Progenitor cell of endocrine pancreas (in vitro differentiated cells): ENCODE results near the gene ACSF3. TPM values are rescaled to one million over a fixed set of nuclear protein-coding genes. Genes with fewer than 3 reads are reported as not detected.

Experiments
- DNase-seq: peaks from one replicate; pipeline ENCODE4 v3.0.0; 2021; ENCODE audit warnings: low spot score; ENCODE audit not compliant: unreplicated experiment
- H3K27ac Mint-ChIP-seq: 2 replicates; pipeline ENCODE4 v1.8.0; 2021; ENCODE audit warnings: mild to moderate bottlenecking, moderate library complexity, mixed read lengths
- H3K27me3 Mint-ChIP-seq: 2 replicates; pipeline ENCODE4 v1.8.0; 2021; ENCODE audit warnings: mixed read lengths
- H3K36me3 Mint-ChIP-seq: 2 replicates; pipeline ENCODE4 v1.8.0; 2022; ENCODE audit warnings: mixed read lengths; ENCODE audit not compliant: insufficient read depth
- H3K4me1 Mint-ChIP-seq: 2 replicates; pipeline ENCODE4 v1.8.0; 2021; ENCODE audit warnings: low read depth, mixed read lengths
- H3K4me3 Mint-ChIP-seq: 2 replicates; pipeline ENCODE4 v1.8.0; 2021; ENCODE audit warnings: low read depth, mild to moderate bottlenecking, moderate library complexity, mixed read lengths
- H3K9me3 Mint-ChIP-seq: 2 replicates; pipeline ENCODE4 v1.8.0; 2021; ENCODE audit warnings: low read depth, mixed read lengths
- total RNA-seq: library from RNA; stranded (reverse); gene quantifications from 2 replicates; pipeline ENCODE4 v1.2.1, GENCODE V29; 2021
- TF ChIP-seq, protein P1 (sequence below): fragments of 200-600 bp; sonication (generic); IDR thresholded peaks from one replicate; pipeline ENCODE4 v1.5.0; 2021; ENCODE audit warnings: antibody characterized with exemption, mild to moderate bottlenecking; ENCODE audit not compliant: unreplicated experiment

The ACSF3 gene
- total RNA-seq, 1 donor from 2014 or later: 31.3 TPM

DNA sequence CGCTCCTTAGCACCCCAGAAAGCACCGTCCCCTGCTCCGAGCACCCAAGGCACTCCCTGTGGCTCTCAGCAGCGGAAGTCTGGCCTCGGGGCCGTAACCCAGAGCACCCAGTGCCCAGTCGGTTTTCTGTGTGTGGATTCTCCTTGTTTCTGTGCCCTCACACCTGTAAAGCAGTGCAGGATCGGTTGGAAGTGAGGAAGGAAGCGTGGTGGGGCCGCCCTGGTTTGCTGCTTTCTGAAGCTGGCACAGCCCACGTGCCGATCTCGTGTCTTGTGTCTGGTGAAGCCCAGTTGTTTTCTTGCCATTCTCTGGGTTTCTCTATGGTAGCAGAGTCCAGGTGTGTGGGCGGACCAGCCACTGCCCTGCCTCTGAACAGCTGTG lies 3.7 kb downstream of the ACSF3 start:
- Mint-ChIP-seq H3K36me3 (peaks cover 2% of the 10 kb centered on the region), H3K27me3 (peaks cover 15% of the 10 kb centered on the region), H3K9me3 (no peaks in the 10 kb centered on the region), H3K27ac (peak overlapping the region; percentile 77), H3K4me1 (peaks cover 30% of the 10 kb centered on the region), H3K4me3 (peak overlapping the region; percentile 29)
- no peak for DNase-seq
- TF ChIP-seq, protein P1, sequence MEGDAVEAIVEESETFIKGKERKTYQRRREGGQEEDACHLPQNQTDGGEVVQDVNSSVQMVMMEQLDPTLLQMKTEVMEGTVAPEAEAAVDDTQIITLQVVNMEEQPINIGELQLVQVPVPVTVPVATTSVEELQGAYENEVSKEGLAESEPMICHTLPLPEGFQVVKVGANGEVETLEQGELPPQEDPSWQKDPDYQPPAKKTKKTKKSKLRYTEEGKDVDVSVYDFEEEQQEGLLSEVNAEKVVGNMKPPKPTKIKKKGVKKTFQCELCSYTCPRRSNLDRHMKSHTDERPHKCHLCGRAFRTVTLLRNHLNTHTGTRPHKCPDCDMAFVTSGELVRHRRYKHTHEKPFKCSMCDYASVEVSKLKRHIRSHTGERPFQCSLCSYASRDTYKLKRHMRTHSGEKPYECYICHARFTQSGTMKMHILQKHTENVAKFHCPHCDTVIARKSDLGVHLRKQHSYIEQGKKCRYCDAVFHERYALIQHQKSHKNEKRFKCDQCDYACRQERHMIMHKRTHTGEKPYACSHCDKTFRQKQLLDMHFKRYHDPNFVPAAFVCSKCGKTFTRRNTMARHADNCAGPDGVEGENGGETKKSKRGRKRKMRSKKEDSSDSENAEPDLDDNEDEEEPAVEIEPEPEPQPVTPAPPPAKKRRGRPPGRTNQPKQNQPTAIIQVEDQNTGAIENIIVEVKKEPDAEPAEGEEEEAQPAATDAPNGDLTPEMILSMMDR: no peak

DNA sequence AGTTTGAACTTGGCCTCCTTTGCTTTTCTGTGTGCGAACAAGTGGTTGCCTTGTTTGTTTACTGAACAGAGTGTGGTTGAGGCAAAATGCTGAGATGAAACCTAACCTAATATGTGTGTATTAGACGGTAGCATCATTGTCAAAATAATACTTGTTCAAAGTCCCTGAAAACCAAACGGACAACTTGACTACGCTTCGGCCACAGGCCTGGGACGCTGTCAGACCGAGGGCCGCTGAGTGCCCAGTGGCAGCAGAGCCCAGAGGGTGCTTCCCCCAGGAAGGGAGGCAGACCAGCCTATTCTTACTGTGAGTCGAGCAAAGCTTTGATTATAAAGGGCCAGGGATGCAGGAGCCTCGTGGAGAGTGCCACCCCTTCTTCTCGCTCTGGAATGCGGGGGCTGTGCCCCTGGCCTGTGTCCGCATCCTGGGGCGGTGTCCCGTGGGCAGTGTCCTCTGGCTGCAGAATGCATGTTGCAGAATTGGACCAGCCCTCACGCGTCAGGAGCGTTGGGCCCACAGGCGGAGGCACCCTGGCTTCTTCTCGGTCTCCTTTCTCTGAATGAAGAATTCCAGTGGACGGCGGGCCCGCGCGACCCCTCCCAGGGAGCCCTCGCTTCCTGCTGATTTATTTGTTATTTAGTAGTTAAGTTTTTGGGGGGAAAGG lies 5.2 kb downstream of the ACSF3 start:
- H3K9me3 Mint-ChIP-seq: no peaks in the 10 kb centered on the region

DNA sequence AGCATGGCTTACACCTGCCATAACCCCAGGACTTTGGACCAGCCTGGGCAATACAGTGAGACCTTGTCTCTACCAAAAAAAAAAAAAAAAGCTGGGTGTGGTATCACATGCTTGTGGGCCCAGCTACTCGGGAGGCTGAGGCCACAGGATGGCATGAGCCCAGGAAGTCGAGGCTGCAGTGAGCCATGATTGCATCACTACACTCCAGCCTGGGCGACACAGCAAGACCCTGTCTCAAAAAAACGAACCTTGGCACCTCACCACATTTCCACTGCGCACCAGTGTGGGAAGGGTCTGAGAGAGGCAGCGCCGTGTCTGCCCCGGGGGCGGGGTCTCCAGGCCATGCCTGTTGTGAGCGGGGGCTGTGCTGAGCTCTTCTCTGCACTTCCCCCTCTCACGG lies 6.3 kb downstream of the ACSF3 start:
- TF ChIP-seq, protein P1: no peak

More for the DNA sequence above, 5.2 kb downstream of the ACSF3 start:
- no peak for DNase-seq
- H3K36me3 Mint-ChIP-seq: peaks cover 7% of the 10 kb centered on the region
- H3K4me3 Mint-ChIP-seq: no peak overlapping the region
- H3K4me1 Mint-ChIP-seq: peaks cover 32% of the 10 kb centered on the region
- H3K27ac Mint-ChIP-seq: no peak overlapping the region
- H3K27me3 Mint-ChIP-seq: peaks cover 8% of the 10 kb centered on the region
- TF ChIP-seq, protein P1: no peak

DNA sequence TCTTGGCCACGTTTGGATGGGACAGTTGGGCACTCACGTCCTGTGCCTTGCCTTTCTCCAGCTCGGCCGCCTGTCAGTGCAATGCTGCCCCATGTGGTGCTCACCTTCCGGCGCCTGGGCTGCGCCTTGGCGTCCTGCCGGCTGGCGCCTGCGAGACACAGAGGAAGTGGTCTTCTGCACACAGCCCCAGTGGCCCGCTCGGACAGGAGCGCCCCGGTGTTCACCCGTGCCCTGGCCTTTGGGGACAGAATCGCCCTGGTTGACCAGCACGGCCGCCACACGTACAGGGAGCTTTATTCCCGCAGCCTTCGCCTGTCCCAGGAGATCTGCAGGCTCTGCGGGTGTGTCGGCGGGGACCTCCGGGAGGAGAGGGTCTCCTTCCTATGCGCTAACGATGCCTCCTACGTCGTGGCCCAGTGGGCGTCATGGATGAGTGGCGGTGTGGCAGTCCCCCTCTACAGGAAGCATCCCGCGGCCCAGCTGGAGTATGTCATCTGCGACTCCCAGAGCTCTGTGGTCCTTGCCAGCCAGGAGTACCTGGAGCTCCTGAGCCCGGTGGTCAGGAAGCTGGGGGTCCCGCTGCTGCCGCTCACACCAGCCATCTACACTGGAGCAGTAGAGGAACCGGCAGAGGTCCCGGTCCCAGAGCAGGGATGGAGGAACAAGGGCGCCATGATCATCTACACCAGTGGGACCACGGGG lies 7.1 kb downstream of the ACSF3 start:
- Mint-ChIP-seq H3K27me3 (no peaks in the 10 kb centered on the region), H3K4me1 (peaks cover 21% of the 10 kb centered on the region), H3K4me3 (no peak overlapping the region), H3K36me3 (peaks cover 7% of the 10 kb centered on the region), H3K9me3 (no peaks in the 10 kb centered on the region), H3K27ac (no peak overlapping the region)
- TF ChIP-seq, protein P1: no peak
- DNase-seq: no peak

More for the DNA sequence above, 6.3 kb downstream of the ACSF3 start:
- Mint-ChIP-seq H3K4me1 (peaks cover 24% of the 10 kb centered on the region), H3K4me3 (no peak overlapping the region), H3K36me3 (peaks cover 7% of the 10 kb centered on the region), H3K9me3 (no peaks in the 10 kb centered on the region), H3K27me3 (peaks cover under 1% of the 10 kb centered on the region), H3K27ac (no peak overlapping the region)
- no peak for DNase-seq

DNA sequence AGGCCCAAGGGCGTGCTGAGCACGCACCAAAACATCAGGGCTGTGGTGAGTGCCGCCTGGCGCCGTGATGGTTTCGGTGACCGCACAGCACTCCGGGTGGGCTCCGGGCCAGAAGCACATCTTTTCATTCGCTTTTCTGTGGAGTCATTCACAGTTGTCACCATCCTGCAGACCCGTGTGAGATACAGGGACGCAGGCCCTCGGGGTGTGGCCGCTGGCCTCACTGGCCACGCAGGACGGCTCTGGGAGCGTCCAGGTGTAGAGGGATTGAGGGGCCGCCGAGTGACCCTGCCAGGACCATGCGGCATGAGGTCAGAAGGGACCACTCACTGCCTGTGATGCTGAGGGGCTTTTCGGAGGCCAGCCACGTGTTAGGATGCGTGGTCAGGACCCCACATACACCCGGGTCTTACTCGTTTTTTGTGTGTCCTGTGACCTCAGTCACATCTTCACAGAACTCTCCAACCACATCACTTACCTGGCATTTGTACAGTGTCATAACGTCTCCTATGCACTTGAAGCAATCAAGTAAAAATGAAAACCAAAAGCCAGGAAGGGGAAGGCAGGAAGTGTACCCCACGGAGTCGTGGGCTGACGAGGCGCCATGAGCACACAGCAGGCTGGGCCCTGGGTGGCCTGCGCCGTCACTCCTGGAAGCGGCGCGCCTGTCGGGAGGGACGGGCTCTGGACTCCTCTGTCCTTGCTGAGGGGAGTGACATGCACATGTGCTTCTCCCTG lies 7.8 kb downstream of the ACSF3 start:
- Mint-ChIP-seq H3K4me3 (no peak overlapping the region), H3K27ac (no peak overlapping the region), H3K36me3 (peaks cover 7% of the 10 kb centered on the region), H3K27me3 (no peaks in the 10 kb centered on the region), H3K9me3 (no peaks in the 10 kb centered on the region), H3K4me1 (peaks cover 21% of the 10 kb centered on the region)
- TF ChIP-seq, protein P1: no peak
- DNase-seq: no peak
